Esophagus muscularis mucosa (tissue), 2 donors: ENCODE results near the gene TPK1.

ENCODE experiments used
- EP300 ChIP-seq: sonication (generic); formaldehyde crosslinking; IDR thresholded peaks from one replicate; pipeline ENCODE4 v1.6.1; 2017; ENCODE audit warnings: antibody characterized with exemption
- POLR2A ChIP-seq: fragments of 450-650 bp; IDR thresholded peaks from one replicate; pipeline ENCODE4 v1.6.1; 2017; ENCODE audit warnings: antibody characterized with exemption, moderate library complexity, mild to moderate bottlenecking, low read depth

GRCh38 chr7:144468990-144469732 is 366.7 kb downstream of the TPK1 start:
- TF ChIP-seq POLR2A (no peak), EP300 (no peak)
